GM18526 (cell line): ENCODE results near the gene HSPB9.

Experiments
- POLR2A ChIP-seq: IDR thresholded peaks from 3 replicates; pipeline ENCODE4 v1.6.1; 2011; ENCODE audit not compliant: insufficient read length; ENCODE audit errors: extremely low read depth

Gene HSPB9

GRCh38 chr17:42126836-42127235, 4.2 kb downstream of the HSPB9 start:
- no peak for TF ChIP-seq POLR2A

- no peak for TF ChIP-seq POLR2A
Measured at GRCh38 chr17:42127414-42127813, 4.8 kb downstream of the HSPB9 start.

GRCh38 chr17:42129109-42129837, 6.7 kb downstream of the HSPB9 start:
- TF ChIP-seq POLR2A: no peak

- no peak for TF ChIP-seq POLR2A
Measured at GRCh38 chr17:42130310-42130936, 7.8 kb downstream of the HSPB9 start.

- TF ChIP-seq POLR2A: no peak
Measured at GRCh38 chr17:42131232-42131631, 8.6 kb downstream of the HSPB9 start.

- TF ChIP-seq POLR2A: no peak
Measured at GRCh38 chr17:42131981-42132432, 9.4 kb downstream of the HSPB9 start.

GRCh38 chr17:42132941-42133340, 10.3 kb downstream of the HSPB9 start:
- TF ChIP-seq POLR2A: no peak

GRCh38 chr17:42133461-42134041, 10.9 kb downstream of the HSPB9 start:
- TF ChIP-seq POLR2A: no peak

GRCh38 chr17:42135151-42135550, 12.5 kb downstream of the HSPB9 start:
- TF ChIP-seq POLR2A: no peak

- TF ChIP-seq POLR2A: no peak
Measured at GRCh38 chr17:42135664-42136653, 13.4 kb downstream of the HSPB9 start.

- no peak for TF ChIP-seq POLR2A
Measured at GRCh38 chr17:42136654-42137051, 14.0 kb downstream of the HSPB9 start.

- no peak for TF ChIP-seq POLR2A
Measured at GRCh38 chr17:42138749-42139492, 16.3 kb downstream of the HSPB9 start.

- no peak for TF ChIP-seq POLR2A
Measured at GRCh38 chr17:42141382-42141781, 18.8 kb downstream of the HSPB9 start.

GRCh38 chr17:42142371-42142896, 19.8 kb downstream of the HSPB9 start:
- no peak for TF ChIP-seq POLR2A

- TF ChIP-seq POLR2A: no peak
Measured at GRCh38 chr17:42146911-42147607, 24.5 kb downstream of the HSPB9 start.
